Kidney (tissue), 14 donors: Measurements from ENCODE around the gene SMIM10L2A. TPM values are rescaled to one million over a fixed set of nuclear protein-coding genes. Genes with fewer than 3 reads are reported as not detected.

Experiments used
- DNase-seq, 5 donors: peaks; one replicate each; pipeline ENCODE4 v3.0.0-alpha.2; 2013 to 2020
- FAIRE-seq: peaks from 2 replicates; lab custom pipeline; 2012; peaks lifted over from hg19 to GRCh38; lab: Jason Lieb, UNC
- H3K27ac ChIP-seq, 2 donors: one replicate each; pipeline ENCODE4 v1.7.0; 2013; ENCODE audit warnings: low read depth in 2 of 2, low read length in 2 of 2, inconsistent platforms in 1 of 2
- H3K27me3 ChIP-seq: one replicate; pipeline ENCODE4 v1.7.1; 2013; ENCODE audit warnings: low read length, inconsistent platforms; ENCODE audit not compliant: control insufficient read depth, insufficient read depth
- H3K36me3 ChIP-seq, 3 donors: one replicate each; pipeline versions ENCODE4 v1.7.0 to v1.7.1; 2013; ENCODE audit warnings: low read length in 3 of 3, control low read depth in 1 of 3, inconsistent platforms in 1 of 3; ENCODE audit not compliant: insufficient read depth in 3 of 3, control insufficient read depth in 2 of 3
- H3K4me1 ChIP-seq, 3 donors: one replicate each; pipeline versions ENCODE4 v1.7.0 to v1.7.1; 2013; ENCODE audit warnings: low read length in 3 of 3, inconsistent platforms in 1 of 3, low read depth in 1 of 3; ENCODE audit not compliant: control insufficient read depth in 2 of 3, insufficient read depth in 2 of 3
- H3K4me3 ChIP-seq, 3 donors: one replicate each; pipeline versions ENCODE4 v1.7.0 to v1.8.1; 2013; ENCODE audit warnings: low read length in 3 of 3, control low read depth in 1 of 3, inconsistent platforms in 1 of 3
- H3K9ac ChIP-seq, 3 donors: one replicate each; pipeline versions ENCODE4 v1.7.0 to v1.7.1; 2013; ENCODE audit warnings: low read length in 3 of 3, control low read depth in 1 of 3, inconsistent platforms in 1 of 3
- H3K9me3 ChIP-seq, 3 donors: one replicate each; pipeline versions ENCODE4 v1.7.0 to v1.7.1; 2013; ENCODE audit warnings: low read length in 3 of 3, control low read depth in 1 of 3, inconsistent platforms in 1 of 3; ENCODE audit not compliant: control insufficient read depth in 2 of 3, insufficient read depth in 1 of 3
- CTCF ChIP-seq: IDR thresholded peaks from 3 replicates; pipeline ENCODE4 v1.5.1; 2012; ENCODE audit warnings: mild to moderate bottlenecking, moderate library complexity, borderline replicate concordance; ENCODE audit not compliant: insufficient read depth; ENCODE audit errors: extremely low read depth
- intact Hi-C: fragments of 100-400 bp; cut with DNase I; formaldehyde crosslinking; loops from one replicate; pipeline ENCODE4 v1.11.1; 2022
- polyA plus RNA-seq: library from polyadenylated mRNA; stranded (reverse); fragments of 350-450 nt; fragmentation: Illumina TruSeq; extraction: RNeasy Lipid Tissue Mini Kit (QIAGEN cat#74804); gene quantifications from one replicate; pipeline ENCODE4 v1.2.3, GENCODE V29; 2014; ENCODE audit warnings: low read depth, low replicate concordance; ENCODE audit not compliant: insufficient read depth
- total RNA-seq: library from RNA; stranded (reverse); fragmentation: NEBNext Ultra II Directional; extraction: Animal tissue kit (Norgen Biotek cat#: 25700); gene quantifications from one replicate; pipeline ENCODE4 v1.2.1, GENCODE V29; 2021
- donor health status: control.
- donor health status: control.
- donor health status: control.
- donor health status: control.
- donor health status: control.
- donor health status: DM: yes; HTN: yes; CAD: no.
- donor health status: Normal renal cell carcinoma (clear cell type).

SMIM10L2A gene
- total and polyA plus RNA-seq, 2 donors from 2014 or later = 3.5 to 8.2 TPM

GRCh38 chrX:135383249-135383648, 38.5 kb upstream of the SMIM10L2A start:
- Histone ChIP-seq H3K9me3 (no peaks in the 10 kb centered on the region), H3K4me1 (no peaks in the 10 kb centered on the region), H3K36me3 (no peaks in the 10 kb centered on the region), H3K4me3 (no peak overlapping the region), H3K9ac (no peak overlapping the region), H3K27me3 (no peaks in the 10 kb centered on the region), H3K27ac (no peak overlapping the region)
- intact Hi-C loops = no loop called here
- DNase-seq (no peak), FAIRE-seq (no peak)
- TF ChIP-seq CTCF = no peak

- no peak for FAIRE-seq
- intact Hi-C loops = no loop called here
Measured at GRCh38 chrX:135384161-135384836, 37.4 kb upstream of the SMIM10L2A start.

GRCh38 chrX:135388841-135389240, 32.9 kb upstream of the SMIM10L2A start:
- TF ChIP-seq CTCF = no peak
- H3K9me3 ChIP-seq = no peaks in the 10 kb centered on the region
- H3K4me3 ChIP-seq = no peak overlapping the region
- H3K4me1 ChIP-seq = no peaks in the 10 kb centered on the region
- no peak overlapping the region for H3K27ac ChIP-seq
- no peaks in the 10 kb centered on the region for H3K36me3 ChIP-seq
- intact Hi-C loops = no loop called here
- FAIRE-seq (no peak), DNase-seq (no peak)
- no peaks in the 10 kb centered on the region for H3K27me3 ChIP-seq
- no peak overlapping the region for H3K9ac ChIP-seq

More at GRCh38 chrX:135384161-135384836, 37.4 kb upstream of the SMIM10L2A start:
- Histone ChIP-seq H3K9ac (no peak overlapping the region), H3K27ac (no peak overlapping the region), H3K9me3 (no peaks in the 10 kb centered on the region), H3K4me3 (no peak overlapping the region), H3K36me3 (no peaks in the 10 kb centered on the region), H3K27me3 (no peaks in the 10 kb centered on the region), H3K4me1 (no peaks in the 10 kb centered on the region)
- TF ChIP-seq CTCF = no peak
- DNase-seq = no peak

GRCh38 chrX:135389243-135389642, 32.5 kb upstream of the SMIM10L2A start:
- Histone ChIP-seq H3K27ac (no peak overlapping the region), H3K4me1 (no peaks in the 10 kb centered on the region), H3K36me3 (no peaks in the 10 kb centered on the region), H3K4me3 (no peak overlapping the region), H3K9me3 (no peaks in the 10 kb centered on the region), H3K27me3 (no peaks in the 10 kb centered on the region), H3K9ac (no peak overlapping the region)
- DNase-seq (no peak), FAIRE-seq (no peak)
- intact Hi-C loops = no loop called here
- no peak for TF ChIP-seq CTCF
